DLD1 (cell line): ENCODE data around the gene CXCL6.

Source experiments
- in situ Hi-C: cut with HindIII; loops from 2 replicates; pipeline ENCODE4 v1.10.0; 2017; ENCODE audit warnings: low sequenced_read_pairs

Gene CXCL6

DNA sequence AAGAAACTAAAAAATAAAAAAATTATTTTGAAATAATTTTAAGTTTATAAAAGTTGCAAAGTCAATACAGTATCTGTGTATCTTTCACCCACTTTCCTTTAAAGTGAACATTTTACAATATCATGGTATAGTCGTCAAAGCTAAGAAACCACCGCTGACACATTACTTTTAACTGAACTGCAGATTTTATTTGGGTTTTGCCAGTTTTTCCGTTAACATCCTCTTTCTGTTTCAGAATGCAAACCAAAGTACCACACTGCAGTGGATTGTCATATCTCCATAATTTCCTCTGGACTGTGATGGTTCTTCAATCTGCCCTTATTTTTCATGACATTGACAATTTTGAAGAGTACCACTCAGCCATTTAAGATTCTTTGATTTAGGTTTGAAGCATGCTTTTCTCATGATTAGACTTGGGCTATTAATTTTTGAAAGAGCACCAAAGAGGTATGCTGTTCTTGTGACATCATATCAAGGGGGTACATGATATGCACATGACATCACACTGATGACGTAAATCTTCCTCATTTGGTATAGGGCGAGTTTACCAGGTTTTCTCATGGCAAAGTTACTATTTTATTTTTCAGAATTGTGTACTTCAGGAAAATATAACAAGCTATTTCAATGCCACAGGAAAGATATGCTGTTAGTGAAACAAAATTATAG lies 29.1 kb downstream of the CXCL6 start:
- in situ Hi-C loops = loop anchor here (10.0 kb wide), 1 partner anchor 201 kb away; no protein-coding TSS in a partner anchor

DNA sequence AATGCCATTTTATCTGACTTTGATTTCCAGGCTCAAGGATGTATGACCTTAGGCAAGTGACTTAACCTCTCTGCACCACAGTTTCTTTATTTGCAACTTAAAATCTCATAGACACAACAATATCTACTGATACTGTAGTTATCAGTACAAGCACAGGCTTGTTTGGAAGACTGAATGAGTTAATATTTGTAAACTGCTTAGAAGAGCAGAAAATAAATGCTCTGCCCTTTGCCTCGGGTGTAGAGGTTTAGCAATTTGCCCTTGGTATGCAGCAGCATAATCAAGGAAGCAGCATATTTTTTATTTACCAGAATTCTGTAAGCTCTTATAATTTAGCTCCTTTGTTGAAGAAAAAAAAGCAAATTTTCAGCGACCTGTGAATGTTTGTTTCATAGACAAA lies 29.8 kb downstream of the CXCL6 start:
- in situ Hi-C loops = loop anchor here (10.0 kb wide), 1 partner anchor 201 kb away; no protein-coding TSS in a partner anchor

DNA sequence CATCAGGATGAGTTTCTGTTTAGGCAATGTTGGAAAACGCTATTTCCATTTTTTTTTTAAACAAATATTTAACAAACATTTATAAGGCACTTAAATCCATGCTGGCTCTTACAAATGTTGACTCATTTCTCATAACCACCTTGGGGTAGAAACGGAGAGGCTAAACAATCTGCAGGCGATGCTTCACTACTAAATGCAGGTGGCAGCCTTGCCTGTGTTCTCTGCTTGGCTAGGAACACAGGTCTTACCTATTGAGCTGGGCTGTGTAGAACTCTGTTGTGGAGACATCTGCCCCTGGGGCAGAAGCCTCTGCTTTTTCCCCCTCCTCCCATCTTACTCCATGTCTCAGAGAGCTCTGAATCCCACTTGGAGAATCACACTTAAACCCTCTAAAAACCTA lies 31.3 kb downstream of the CXCL6 start:
- in situ Hi-C loops = loop anchor here (10.0 kb wide), 1 partner anchor 203 kb away; no protein-coding TSS in a partner anchor

DNA sequence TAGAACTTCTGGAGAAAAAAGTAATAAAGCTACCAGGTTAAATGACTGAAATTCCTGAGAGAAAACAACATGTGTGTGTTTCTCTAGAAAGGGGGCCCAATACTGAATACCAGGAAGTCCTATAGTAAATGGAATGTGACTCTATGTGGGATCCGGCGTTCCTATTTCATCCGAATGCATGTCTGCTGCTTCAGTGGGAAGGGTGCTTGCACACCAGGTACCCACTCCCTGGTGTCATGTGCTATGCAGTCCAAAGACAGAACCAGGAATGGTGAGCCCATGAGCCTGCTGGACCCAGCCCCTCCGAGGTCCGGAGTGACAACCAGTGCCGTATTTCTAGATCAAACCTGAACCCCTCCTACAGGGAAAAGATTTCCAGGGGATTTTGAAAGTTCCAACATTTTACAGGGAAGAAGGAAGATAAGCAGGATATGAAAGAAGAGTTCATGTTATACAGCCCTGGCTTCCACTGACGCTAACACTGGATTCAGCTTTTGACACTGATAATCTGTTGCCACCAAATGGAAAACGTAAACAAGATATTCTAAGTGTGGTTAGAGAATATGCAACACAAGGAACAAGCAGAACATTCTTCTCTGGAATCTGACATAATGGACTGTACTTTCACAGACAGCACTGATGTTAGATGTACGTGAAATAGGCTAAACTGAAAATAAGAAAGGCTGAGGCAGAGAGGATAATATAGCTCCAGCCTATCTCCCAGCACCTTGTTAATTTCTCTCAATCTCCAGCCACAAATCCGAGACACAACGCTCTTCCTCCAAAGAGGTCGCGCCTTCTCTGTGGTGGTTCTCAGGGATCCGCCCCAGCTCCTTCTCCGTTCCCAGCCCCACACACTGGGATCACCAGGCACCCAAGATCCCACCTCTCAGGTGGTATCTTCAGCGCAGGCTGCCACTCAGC lies 32.0 kb downstream of the CXCL6 start:
- in situ Hi-C loops = loop anchor here (10.0 kb wide), 1 partner anchor 204 kb away; no protein-coding TSS in a partner anchor

DNA sequence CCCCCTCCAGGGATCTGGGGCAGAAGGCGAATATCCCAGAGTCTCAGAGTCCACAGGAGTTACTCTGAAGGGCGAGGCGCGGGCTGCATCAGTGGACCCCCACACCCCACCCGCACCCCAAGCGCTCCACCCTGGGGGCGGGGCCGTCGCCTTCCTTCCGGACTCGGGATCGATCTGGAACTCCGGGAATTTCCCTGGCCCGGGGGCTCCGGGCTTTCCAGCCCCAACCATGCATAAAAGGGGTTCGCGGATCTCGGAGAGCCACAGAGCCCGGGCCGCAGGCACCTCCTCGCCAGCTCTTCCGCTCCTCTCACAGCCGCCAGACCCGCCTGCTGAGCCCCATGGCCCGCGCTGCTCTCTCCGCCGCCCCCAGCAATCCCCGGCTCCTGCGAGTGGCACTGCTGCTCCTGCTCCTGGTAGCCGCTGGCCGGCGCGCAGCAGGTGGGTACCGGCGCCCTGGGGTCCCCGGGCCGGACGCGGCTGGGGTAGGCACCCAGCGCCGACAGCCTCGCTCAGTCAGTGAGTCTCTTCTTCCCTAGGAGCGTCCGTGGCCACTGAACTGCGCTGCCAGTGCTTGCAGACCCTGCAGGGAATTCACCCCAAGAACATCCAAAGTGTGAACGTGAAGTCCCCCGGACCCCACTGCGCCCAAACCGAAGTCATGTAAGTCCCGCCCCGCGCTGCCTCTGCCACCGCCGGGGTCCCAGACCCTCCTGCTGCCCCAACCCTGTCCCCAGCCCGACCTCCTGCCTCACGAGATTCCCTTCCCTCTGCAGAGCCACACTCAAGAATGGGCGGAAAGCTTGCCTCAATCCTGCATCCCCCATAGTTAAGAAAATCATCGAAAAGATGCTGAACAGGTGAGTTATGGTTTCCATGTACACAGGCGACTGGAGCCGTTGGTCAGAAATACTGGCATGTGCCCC lies 32.9 kb downstream of the CXCL6 start, which contains the start of gene CXCL1:
CXCL1 (plus strand) TSS at position 264 of the 926 bp plus-strand sequence; CDS start at position 342, 78 bp downstream.
- in situ Hi-C loops = loop anchor here (10.0 kb wide), 1 partner anchor 205 kb away; no protein-coding TSS in a partner anchor

DNA sequence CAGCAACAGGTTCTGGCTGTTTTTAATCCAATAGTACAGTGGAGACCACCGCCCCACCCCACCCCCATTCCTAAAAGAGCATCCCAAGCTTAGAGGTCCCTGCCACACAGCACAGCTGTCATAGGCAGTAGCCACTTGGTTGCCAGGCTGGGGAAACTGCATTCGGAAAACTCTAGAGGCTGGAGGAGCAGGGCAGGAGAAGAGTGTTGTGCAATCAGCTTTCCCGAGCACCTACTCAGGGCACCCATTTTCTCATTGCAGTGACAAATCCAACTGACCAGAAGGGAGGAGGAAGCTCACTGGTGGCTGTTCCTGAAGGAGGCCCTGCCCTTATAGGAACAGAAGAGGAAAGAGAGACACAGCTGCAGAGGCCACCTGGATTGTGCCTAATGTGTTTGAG lies 33.8 kb downstream of the CXCL6 start:
- in situ Hi-C loops = no loop called here

DNA sequence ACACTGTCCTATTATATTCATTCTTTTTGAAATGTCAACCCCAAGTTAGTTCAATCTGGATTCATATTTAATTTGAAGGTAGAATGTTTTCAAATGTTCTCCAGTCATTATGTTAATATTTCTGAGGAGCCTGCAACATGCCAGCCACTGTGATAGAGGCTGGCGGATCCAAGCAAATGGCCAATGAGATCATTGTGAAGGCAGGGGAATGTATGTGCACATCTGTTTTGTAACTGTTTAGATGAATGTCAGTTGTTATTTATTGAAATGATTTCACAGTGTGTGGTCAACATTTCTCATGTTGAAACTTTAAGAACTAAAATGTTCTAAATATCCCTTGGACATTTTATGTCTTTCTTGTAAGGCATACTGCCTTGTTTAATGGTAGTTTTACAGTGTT lies 34.3 kb downstream of the CXCL6 start:
- in situ Hi-C loops = no loop called here

DNA sequence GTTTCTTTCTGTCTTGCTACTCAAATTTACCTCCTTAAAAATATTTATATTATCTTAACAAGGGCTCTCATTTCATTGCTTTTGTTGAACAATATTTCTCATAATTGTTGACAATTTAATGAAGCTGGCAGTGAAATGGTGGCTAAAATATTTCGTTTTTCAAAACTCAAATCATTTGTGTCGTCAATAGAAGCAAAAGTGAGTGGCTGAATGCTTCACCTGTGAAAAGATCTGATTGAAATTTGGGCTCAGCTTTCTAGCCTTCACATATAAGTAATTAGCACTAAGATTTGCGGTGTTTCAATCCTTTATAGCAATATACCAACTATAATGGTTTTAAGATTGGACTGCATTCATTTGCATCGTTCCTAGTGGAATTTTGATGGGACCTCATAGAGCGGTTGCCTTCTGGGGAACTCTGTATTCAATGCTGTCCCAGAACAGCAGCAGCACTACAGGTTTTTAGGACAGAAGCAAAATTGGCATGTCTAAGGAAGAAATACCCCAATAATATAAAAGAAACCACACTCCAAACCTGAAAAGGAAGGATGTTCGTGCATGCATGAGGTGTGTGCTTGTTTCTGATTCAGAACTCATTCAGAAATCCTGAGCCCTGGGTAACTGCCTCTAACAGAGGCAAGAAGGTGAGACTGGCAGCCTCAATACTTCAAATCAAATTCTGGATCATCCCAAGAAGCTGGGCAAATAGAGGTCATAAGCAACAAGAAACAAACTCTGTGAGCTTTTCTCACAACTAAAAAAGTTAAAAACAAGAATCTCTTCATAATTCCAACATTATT lies 35.2 kb downstream of the CXCL6 start:
- in situ Hi-C loops = no loop called here

DNA sequence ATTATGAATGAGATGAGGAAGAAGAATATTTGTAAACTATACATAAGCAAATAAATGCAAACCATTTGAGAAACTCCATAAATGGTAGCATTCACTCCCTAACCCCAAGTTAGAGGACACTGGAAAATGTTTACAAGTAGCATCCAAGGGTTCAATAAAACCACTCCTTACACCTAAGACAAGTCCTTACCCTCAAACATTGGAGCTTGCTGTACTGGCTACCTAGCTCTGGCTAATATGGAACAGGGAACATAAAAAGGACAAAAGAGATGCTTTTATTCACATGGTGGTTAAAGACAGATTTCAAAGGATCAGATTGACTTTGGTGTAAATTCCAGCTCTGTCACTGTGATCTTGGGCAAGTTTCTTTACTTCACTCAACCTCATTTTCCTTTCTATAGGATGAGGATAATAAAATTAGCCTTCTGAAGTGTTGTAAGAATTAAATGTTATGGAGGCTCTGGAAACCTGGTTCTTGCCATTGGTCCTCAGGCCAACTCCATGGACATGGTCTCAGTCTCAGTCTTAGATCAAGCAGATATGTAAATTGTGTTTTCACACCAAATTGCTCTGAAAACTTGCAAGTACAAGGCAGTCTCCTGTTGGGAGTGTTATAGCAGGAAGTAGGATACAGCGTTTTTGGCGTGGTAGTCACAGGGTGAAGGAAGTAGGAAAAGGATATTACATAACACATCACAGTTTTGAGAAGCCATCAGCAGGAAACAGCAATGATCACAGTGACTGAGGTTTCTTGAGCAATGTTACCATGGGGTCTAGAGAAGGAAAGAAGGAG lies 36.0 kb downstream of the CXCL6 start:
- in situ Hi-C loops = no loop called here

DNA sequence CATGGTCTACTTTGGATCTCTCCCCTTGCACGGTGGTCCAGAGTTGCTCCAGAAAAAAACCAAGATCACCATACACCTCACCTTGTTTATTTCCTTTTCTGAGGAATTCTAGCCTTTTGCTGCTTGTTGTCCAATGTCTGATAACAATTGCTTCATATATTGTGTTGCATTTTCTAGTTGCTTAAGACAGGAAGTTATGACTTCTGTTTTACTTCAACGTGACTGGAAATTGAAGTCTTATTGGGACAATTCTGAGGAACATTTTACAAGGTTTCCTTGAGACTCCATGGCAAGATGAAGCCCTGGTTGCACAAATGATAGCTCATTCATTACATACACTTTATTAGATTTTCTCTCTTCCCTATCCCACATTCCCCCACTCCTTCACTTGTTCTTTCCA lies 37.9 kb downstream of the CXCL6 start:
- in situ Hi-C loops = no loop called here

DNA sequence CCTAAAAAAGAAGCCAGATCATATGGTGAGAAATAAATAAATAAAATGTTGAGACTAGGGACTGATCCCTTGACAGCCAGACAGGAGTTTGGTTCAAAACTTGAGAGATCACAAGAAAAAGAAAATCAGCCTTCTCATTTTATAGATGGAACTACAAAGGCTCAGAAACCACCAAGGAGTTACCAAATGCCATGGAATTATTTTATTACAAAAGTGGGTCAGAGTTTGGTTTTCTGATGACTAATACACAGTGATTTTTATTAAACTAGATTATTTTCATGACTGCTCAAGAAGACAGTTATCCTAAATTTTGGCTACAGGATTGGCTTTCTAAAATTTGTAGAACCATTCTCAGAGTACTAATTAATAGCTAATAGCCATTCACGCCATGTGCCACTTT lies 38.9 kb downstream of the CXCL6 start:
- in situ Hi-C loops = no loop called here

DNA sequence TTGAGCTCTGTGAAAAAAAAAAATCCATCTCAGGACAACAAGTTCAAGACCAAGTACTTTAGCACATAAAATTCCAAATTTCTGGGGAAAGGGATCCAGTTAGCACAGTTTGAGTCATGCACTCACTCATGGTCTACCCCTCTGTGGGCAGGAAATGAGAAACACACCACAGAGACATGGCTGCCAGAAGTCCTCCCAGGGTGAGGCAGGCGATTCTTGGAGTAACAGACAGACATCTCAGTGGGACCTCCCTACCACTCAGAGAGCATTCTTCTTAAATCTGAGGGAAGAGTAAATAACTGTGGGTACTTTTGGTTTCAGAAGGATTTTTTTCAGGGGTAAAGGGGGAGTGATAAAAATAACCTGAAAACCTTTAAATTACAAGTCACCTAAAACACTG lies 46.8 kb downstream of the CXCL6 start:
- in situ Hi-C loops = no loop called here

DNA sequence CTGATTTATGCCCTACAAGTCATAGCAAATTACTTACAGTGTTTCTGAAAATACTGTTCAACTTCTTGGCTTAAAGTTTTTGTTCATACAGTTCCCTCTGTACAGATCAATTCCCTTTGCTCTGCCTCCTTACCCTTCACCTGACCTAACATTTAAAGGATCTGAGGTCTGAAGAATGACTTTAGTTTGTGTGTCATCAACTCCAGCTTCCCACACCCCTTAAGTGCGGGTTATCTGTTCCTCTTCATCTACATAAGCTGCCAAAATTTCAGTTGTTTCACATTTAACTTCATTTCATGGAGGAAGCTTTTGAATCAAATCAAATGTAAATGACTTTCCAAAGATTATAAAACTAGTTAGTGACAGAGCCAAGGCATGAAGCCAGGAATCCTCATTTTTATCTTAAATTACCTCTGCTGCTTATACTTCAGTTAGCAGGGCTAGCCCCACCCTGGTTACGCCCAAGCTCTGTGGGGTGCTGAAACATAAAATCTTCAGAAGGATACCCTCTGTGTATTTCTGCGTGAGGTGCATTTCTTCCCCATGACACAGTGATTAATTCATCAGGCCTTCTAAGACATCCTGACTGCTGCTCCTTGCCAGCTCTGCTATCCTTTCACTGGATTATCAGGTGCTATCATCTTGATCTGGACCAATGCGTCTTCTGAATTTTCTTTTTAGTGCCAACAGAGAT lies 49.2 kb downstream of the CXCL6 start:
- in situ Hi-C loops = no loop called here
